ENCODE measurements around the gene DNAH17. TPM values are rescaled to one million over a fixed set of nuclear protein-coding genes. Genes with fewer than 3 reads are reported as not detected.

Gene DNAH17
- total and polyA plus RNA-seq, 2 of the 13 experiments (the other 11 are each of a cell fraction or from before 2014, with no cell fraction given): 0.86 to 1.6 TPM

GRCh38 chr17:78433013-78433727 is 144.0 kb downstream of the DNAH17 start (continued):
- TF ChIP-seq ARID4A (CRISPR knock-in tag; IDR thresholded peaks at IDR 0.05; ENCODE audit: borderline replicate concordance) (peak; percentile 59; the same call in 1 of the 2 replicates), SUZ12 (IDR thresholded peaks at IDR 0.05; ENCODE audit: low read depth, low read length) (no peak), ZNF451 (CRISPR knock-in tag; IDR thresholded peaks at IDR 0.05) (no peak), HOXA9 (CRISPR knock-in tag; IDR thresholded peaks at IDR 0.05; ENCODE audit: borderline replicate concordance) (no peak), ZNF607 (CRISPR knock-in tag; IDR thresholded peaks at IDR 0.05; ENCODE audit: borderline replicate concordance) (no peak), NR0B2 (CRISPR knock-in tag; IDR thresholded peaks at IDR 0.05) (peak; percentile 69; the same call in 1 of the 2 replicates), MAX (IDR thresholded peaks at IDR 0.05) (peak; percentile 47; the same call in 1 of the 2 replicates), TFAP4 (IDR thresholded peaks at IDR 0.05; ENCODE audit: borderline replicate concordance, low read depth) (no peak), ZNF224 (CRISPR knock-in tag; IDR thresholded peaks at IDR 0.05) (no peak), ETV6 (CRISPR knock-in tag; conservative IDR thresholded peaks at IDR 0.05) (no peak), MATR3 (CRISPR knock-in tag; IDR thresholded peaks at IDR 0.05) (no peak), DDIT3 (CRISPR knock-in tag; IDR thresholded peaks at IDR 0.05) (no peak), JDP2 (CRISPR knock-in tag; IDR thresholded peaks at IDR 0.05; ENCODE audit: borderline replicate concordance) (no peak), ZBTB1 (CRISPR knock-in tag; IDR thresholded peaks at IDR 0.05; ENCODE audit: borderline replicate concordance) (no peak), HMGXB4 (CRISPR knock-in tag; IDR thresholded peaks at IDR 0.05; ENCODE audit: borderline replicate concordance in 1 of 2, low read depth in 1 of 2) (no peak), ZNF552 (CRISPR knock-in tag; IDR thresholded peaks at IDR 0.05; ENCODE audit: borderline replicate concordance) (no peak), AGO2 (optimal IDR thresholded peaks at IDR 0.05; ENCODE audit: low read depth, low read length) (no peak), ZNF580 (CRISPR knock-in tag; IDR thresholded peaks at IDR 0.05; ENCODE audit: borderline replicate concordance, low read depth) (no peak)

All from HepG2 (cell line).